HEK293 (cell line): Measurements from ENCODE around the gene FIBP.
A peak's percentile ranks its signal among the peaks of the same experiment; 100 is the strongest.

Experiments used
- CTCF ChIA-PET: fragments of 350-600 bp; formaldehyde crosslinking; extraction: SDS; loops from one replicate; lab custom pipeline; 2021; ENCODE audit warnings: antibody characterized with exemption; lab: Yijun Ruan, JAX
- POLR2A ChIA-PET: fragments of 300-600 bp; formaldehyde crosslinking; extraction: SDS; loops from one replicate; lab custom pipeline; 2020; ENCODE audit warnings: antibody characterized with exemption, inconsistent platforms; lab: Yijun Ruan, JAX
- H3K27ac ChIP-seq: fragments of 200-500 bp; sonication (Bioruptor generic); 2 replicates; pipeline ENCODE4 v1.5.1; 2014; ENCODE audit warnings: low read depth, low read length, control low read depth, inconsistent platforms; ENCODE audit errors: extremely low read depth
- H3K36me3 ChIP-seq, 2 experiments: fragments of 200-500 bp in 1 of 2; sonication (Bioruptor generic) in 1 of 2; 1 replicate in 1 of 2; 2 replicates in 1 of 2; pipeline ENCODE4 v1.5.1; 2014 to 2017; ENCODE audit warnings: inconsistent platforms in 2 of 2, low read length in 2 of 2; ENCODE audit not compliant: control insufficient read depth in 2 of 2, insufficient read depth in 1 of 2
- H3K4me1 ChIP-seq: fragments of 200-500 bp; sonication (Bioruptor generic); 2 replicates; pipeline ENCODE4 v1.5.1; 2014; ENCODE audit warnings: mild to moderate bottlenecking, low read length, inconsistent platforms; ENCODE audit not compliant: control insufficient read depth, insufficient read depth
- H3K4me3 ChIP-seq: 2 replicates; pipeline ENCODE4 v1.5.1; 2011; ENCODE audit warnings: low read depth, mild to moderate bottlenecking, control low read depth, low read length, moderate library complexity
- H3K9me3 ChIP-seq: fragments of 200-500 bp; sonication (Bioruptor generic); 2 replicates; pipeline ENCODE4 v1.5.1; 2014; ENCODE audit warnings: low read depth, low read length, inconsistent platforms; ENCODE audit not compliant: control insufficient read depth, insufficient read depth
- AEBP2 ChIP-seq: fragments of 450-650 bp; formaldehyde crosslinking; IDR thresholded peaks from 2 replicates; pipeline ENCODE4 v1.5.1; 2016; ENCODE audit warnings: missing biosample characterization, missing genetic modification characterization, borderline replicate concordance
- BCL11B ChIP-seq: fragments of 450-650 bp; formaldehyde crosslinking; IDR thresholded peaks from 2 replicates; pipeline ENCODE4 v1.5.1; 2016; ENCODE audit warnings: low read depth, missing biosample characterization, missing genetic modification characterization
- HIC1 ChIP-seq: fragments of 450-650 bp; formaldehyde crosslinking; IDR thresholded peaks from 2 replicates; pipeline ENCODE4 v1.5.1; 2016; ENCODE audit warnings: missing biosample characterization, missing genetic modification characterization
- SCRT2 ChIP-seq: fragments of 450-650 bp; formaldehyde crosslinking; IDR thresholded peaks from 2 replicates; pipeline ENCODE4 v1.5.1; 2016; ENCODE audit warnings: missing biosample characterization, missing genetic modification characterization
- SETDB1 ChIP-seq: IDR thresholded peaks from one replicate; pipeline ENCODE4 v1.6.1; 2017; ENCODE audit warnings: mild to moderate bottlenecking, low read length, moderate library complexity, mixed read lengths; ENCODE audit not compliant: insufficient read length
- SP2 ChIP-seq: fragments of 450-650 bp; formaldehyde crosslinking; IDR thresholded peaks from 2 replicates; pipeline ENCODE4 v1.5.1; 2016; ENCODE audit warnings: missing biosample characterization, missing genetic modification characterization
- WT1 ChIP-seq: fragments of 450-650 bp; formaldehyde crosslinking; IDR thresholded peaks from 2 replicates; pipeline ENCODE4 v1.5.1; 2016; ENCODE audit warnings: missing biosample characterization, missing genetic modification characterization
- ZBTB7A ChIP-seq: fragments of 450-650 bp; formaldehyde crosslinking; IDR thresholded peaks from 2 replicates; pipeline ENCODE4 v1.5.1; 2016; ENCODE audit warnings: low read depth, missing biosample characterization, missing genetic modification characterization
- ZIC2 ChIP-seq: fragments of 450-650 bp; formaldehyde crosslinking; IDR thresholded peaks from 2 replicates; pipeline ENCODE4 v1.5.1; 2016; ENCODE audit warnings: missing biosample characterization, missing genetic modification characterization
- ZNF146 ChIP-seq: fragments of 450-650 bp; formaldehyde crosslinking; IDR thresholded peaks from 2 replicates; pipeline ENCODE4 v1.5.1; 2016; ENCODE audit warnings: missing biosample characterization, missing genetic modification characterization
- ZNF155 ChIP-seq: fragments of 450-650 bp; formaldehyde crosslinking; IDR thresholded peaks from 2 replicates; pipeline ENCODE4 v1.5.1; 2016; ENCODE audit warnings: missing biosample characterization, missing genetic modification characterization
- ZNF169 ChIP-seq: fragments of 450-650 bp; formaldehyde crosslinking; IDR thresholded peaks from 2 replicates; pipeline ENCODE4 v1.5.1; 2016; ENCODE audit warnings: missing biosample characterization, missing genetic modification characterization
- ZNF239 ChIP-seq: fragments of 450-650 bp; formaldehyde crosslinking; IDR thresholded peaks from 2 replicates; pipeline ENCODE4 v1.5.1; 2016; ENCODE audit warnings: missing biosample characterization, missing genetic modification characterization
- ZNF26 ChIP-seq: fragments of 450-650 bp; formaldehyde crosslinking; IDR thresholded peaks from 2 replicates; pipeline ENCODE4 v1.5.1; 2016; ENCODE audit warnings: missing biosample characterization, missing genetic modification characterization
- ZNF341 ChIP-seq: fragments of 450-650 bp; formaldehyde crosslinking; IDR thresholded peaks from 2 replicates; pipeline ENCODE4; 2016; ENCODE audit warnings: low read depth, missing biosample characterization, missing genetic modification characterization
- ZNF404 ChIP-seq: fragments of 450-650 bp; formaldehyde crosslinking; IDR thresholded peaks from 2 replicates; pipeline ENCODE4 v1.5.1; 2017; ENCODE audit warnings: missing biosample characterization, missing genetic modification characterization
- ZNF555 ChIP-seq: fragments of 450-650 bp; formaldehyde crosslinking; conservative IDR thresholded peaks from 2 replicates; pipeline ENCODE4 v1.5.1; 2017; ENCODE audit warnings: missing biosample characterization, mild to moderate bottlenecking, missing genetic modification characterization, inconsistent platforms
- ZNF600 ChIP-seq: fragments of 450-650 bp; formaldehyde crosslinking; IDR thresholded peaks from 2 replicates; pipeline ENCODE4 v1.5.1; 2016; ENCODE audit warnings: missing biosample characterization, missing genetic modification characterization
- ZNF654 ChIP-seq: fragments of 450-650 bp; formaldehyde crosslinking; IDR thresholded peaks from 2 replicates; pipeline ENCODE4 v1.5.1; 2016; ENCODE audit warnings: low read depth, missing biosample characterization, missing genetic modification characterization
- ZNF701 ChIP-seq: fragments of 450-650 bp; formaldehyde crosslinking; IDR thresholded peaks from 2 replicates; pipeline ENCODE4 v1.5.1; 2016; ENCODE audit warnings: missing biosample characterization, missing genetic modification characterization
- ZSCAN23 ChIP-seq: fragments of 450-650 bp; formaldehyde crosslinking; IDR thresholded peaks from 2 replicates; pipeline ENCODE4 v1.5.1; 2016; ENCODE audit warnings: missing biosample characterization, missing genetic modification characterization

The FIBP gene

GRCh38 chr11:65870706-65871681 lies 17.3 kb downstream of the FIBP start:
- TF ChIP-seq ZNF701 (tag by site-specific recombination) (no peak), ZIC2 (peak; percentile 84), ZNF341 (tag by site-specific recombination) (peak; percentile 65), ZNF600 (0 out of 2 replicates have a peak, but pooled peaks have one; percentile 33), SCRT2 (peak; percentile 70; the same call in 1 of the 2 replicates), ZNF155 (tag by site-specific recombination) (no peak)
- POLR2A ChIA-PET = interaction anchor here (0.6 to 6.6 kb wide), 11 partner anchors 10 to 123 kb away, joined by 3 to 111 read pairs (median 4); partner anchors contain the start of genes CCDC85B, CFL1, FIBP and FOSL1

GRCh38 chr11:65870307-65870658 lies 18.0 kb downstream of the FIBP start:
- H3K36me3 ChIP-seq = peaks cover 0 to 28% of the 10 kb centered on the region in 2 experiments; a peak in 1 of 3 replicates
- POLR2A ChIA-PET = interaction anchor here (0.9 to 6.6 kb wide), 5 partner anchors 9 to 158 kb away, joined by 3 to 111 read pairs (median 3); partner anchors contain the start of genes CFL1, FIBP, FOSL1 and KAT5

More at GRCh38 chr11:65870706-65871681, 17.3 kb downstream of the FIBP start:
- H3K27ac ChIP-seq = no peak overlapping the region
- H3K4me1 ChIP-seq = no peaks in the 10 kb centered on the region
- H3K9me3 ChIP-seq = no peaks in the 10 kb centered on the region
- peaks cover 0 to 21% of the 10 kb centered on the region in 2 experiments; a peak in 1 of 3 replicates for H3K36me3 ChIP-seq
- H3K4me3 ChIP-seq = no peak overlapping the region
- CTCF ChIA-PET = interaction anchor here (0.7 to 4.2 kb wide), 5 partner anchors 11 to 54 kb away, joined by 3 to 37 read pairs (median 4); partner anchors contain the start of genes FIBP and MUS81

More at GRCh38 chr11:65870307-65870658, 18.0 kb downstream of the FIBP start:
- H3K4me1 ChIP-seq = no peaks in the 10 kb centered on the region
- H3K4me3 ChIP-seq = no peak overlapping the region
- TF ChIP-seq ZNF404 (tag by site-specific recombination) = no peak
- no peak for TF ChIP-seq SP2
- no peak for TF ChIP-seq HIC1
- no peak for TF ChIP-seq ZBTB7A
- no peak for TF ChIP-seq ZNF654 (tag by site-specific recombination)
- TF ChIP-seq WT1 = no peak
- TF ChIP-seq AEBP2 (tag by site-specific recombination) = no peak
- no peak for TF ChIP-seq BCL11B (tag by site-specific recombination)
- TF ChIP-seq ZNF169 (tag by site-specific recombination) = no peak
- TF ChIP-seq ZSCAN23 = no peak
- TF ChIP-seq ZNF239 = no peak
- no peak for TF ChIP-seq ZNF146
- TF ChIP-seq SETDB1 = no peak
- TF ChIP-seq ZNF26 (tag by site-specific recombination) = no peak
- no peak for TF ChIP-seq ZNF555 (tag by site-specific recombination)
- H3K9me3 ChIP-seq = no peaks in the 10 kb centered on the region
- H3K27ac ChIP-seq = no peak overlapping the region
- CTCF ChIA-PET = interaction anchor here (2.1 to 4.2 kb wide), 3 partner anchors 10 to 19 kb away, joined by 5 to 37 read pairs (median 17); partner anchors contain the start of gene MUS81
